Karpas-422 (cell line): ENCODE data around the gene ADGRL2. TPM values are rescaled to one million over a fixed set of nuclear protein-coding genes. Genes with fewer than 3 reads are reported as not detected.

Experiments used
- DNase-seq: peaks from one replicate; pipeline ENCODE4 v3.0.0-alpha.2; 2015
- H2AFZ ChIP-seq: fragments of 200-600 bp; sonication (generic); 2 replicates; pipeline ENCODE4 v1.6.1; 2014; ENCODE audit warnings: antibody characterized with exemption, low read length, mixed read lengths
- H3K27ac ChIP-seq: fragments of 200-600 bp; sonication (generic); 2 replicates; pipeline ENCODE4 v1.5.1; 2014; ENCODE audit warnings: mild to moderate bottlenecking, low read length, moderate library complexity
- H3K27me3 ChIP-seq: fragments of 200-600 bp; sonication (generic); 2 replicates; pipeline ENCODE4 v1.6.1; 2014; ENCODE audit warnings: low read length, mixed read lengths
- H3K36me3 ChIP-seq: fragments of 200-600 bp; sonication (generic); 2 replicates; pipeline ENCODE4 v1.6.1; 2014; ENCODE audit warnings: low read length, mixed read lengths; ENCODE audit not compliant: insufficient read depth
- H3K4me1 ChIP-seq: fragments of 200-600 bp; sonication (generic); 2 replicates; pipeline ENCODE4 v1.6.1; 2014; ENCODE audit warnings: mild to moderate bottlenecking, low read length, mixed read lengths
- H3K4me2 ChIP-seq: fragments of 200-600 bp; sonication (generic); 2 replicates; pipeline ENCODE4 v1.6.1; 2014; ENCODE audit warnings: low read length, low read depth, mild to moderate bottlenecking; ENCODE audit not compliant: poor library complexity, severe bottlenecking
- H3K4me3 ChIP-seq: fragments of 200-600 bp; sonication (generic); 2 replicates; pipeline ENCODE4 v1.5.1; 2014; ENCODE audit warnings: mild to moderate bottlenecking, antibody characterized with exemption, low read length, mixed read lengths
- H3K79me2 ChIP-seq: fragments of 200-600 bp; sonication (generic); 2 replicates; pipeline ENCODE4 v1.6.1; 2014; ENCODE audit warnings: mild to moderate bottlenecking, low read length, mixed read lengths
- H3K9ac ChIP-seq: fragments of 200-600 bp; sonication (generic); 2 replicates; pipeline ENCODE4 v1.6.0; 2014; ENCODE audit warnings: low read length
- H3K9me2 ChIP-seq: fragments of 200-600 bp; sonication (generic), shearing (Covaris generic); replicated peaks from 2 replicates; pipeline ENCODE4 v1.6.0; 2014; ENCODE audit warnings: mild to moderate bottlenecking, low read length, moderate library complexity; ENCODE audit not compliant: insufficient read depth
- H3K9me3 ChIP-seq: fragments of 300-700, 200-600 bp; sonication (generic); 2 replicates; pipeline ENCODE4 v1.6.1; 2014; ENCODE audit warnings: low read length, mixed read lengths
- H4K20me1 ChIP-seq: fragments of 200-600 bp; sonication (generic); 2 replicates; pipeline ENCODE4 v1.6.1; 2014; ENCODE audit warnings: mild to moderate bottlenecking, antibody characterized with exemption, low read length, low read depth; ENCODE audit not compliant: insufficient read depth
- total RNA-seq: library from RNA; depleted of rRNA; stranded (reverse); fragments of >200 nt; shearing (Covaris generic); gene quantifications from 2 replicates; pipeline ENCODE4 v1.2.3, GENCODE V29; 2014; ENCODE audit warnings: low replicate concordance

ADGRL2 gene
- total RNA-seq, 1 experiment from 2014 or later, result not detected

DNA sequence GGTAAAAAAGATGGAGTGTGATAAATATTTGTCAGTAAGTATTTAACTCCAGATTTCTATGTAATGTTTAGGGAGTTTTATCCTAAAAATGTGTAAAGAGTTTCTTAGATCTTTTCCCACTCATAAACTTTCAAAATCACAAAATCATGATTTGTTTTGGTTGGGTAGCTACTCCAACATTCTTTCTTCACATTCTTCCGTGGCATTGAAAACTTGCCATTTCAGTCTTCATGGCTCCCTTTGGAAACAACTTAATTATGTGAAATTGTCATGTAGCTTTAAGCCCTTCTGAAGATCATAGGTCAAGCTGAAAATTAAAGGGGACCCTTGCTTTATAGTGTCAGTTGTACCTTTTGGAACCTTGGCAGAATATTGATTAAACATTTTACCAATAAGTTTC, 73.2 kb downstream of the ADGRL2 start:
- H3K9me3 ChIP-seq, result peaks cover 4% of the 10 kb centered on the region; the same call in 1 of the 2 replicates
- H3K9ac ChIP-seq, result no peak overlapping the region
- H3K4me3 ChIP-seq, result no peak overlapping the region
- H4K20me1 ChIP-seq, result no peaks in the 10 kb centered on the region
- no peak overlapping the region for H2AFZ ChIP-seq
- H3K79me2 ChIP-seq, result no peaks in the 10 kb centered on the region
- H3K4me2 ChIP-seq, result no peak overlapping the region
- H3K27ac ChIP-seq, result no peak overlapping the region
- H3K9me2 ChIP-seq, result no peaks in the 10 kb centered on the region
- DNase-seq, result no peak
- H3K4me1 ChIP-seq, result no peaks in the 10 kb centered on the region
- no peaks in the 10 kb centered on the region for H3K36me3 ChIP-seq
- no peaks in the 10 kb centered on the region for H3K27me3 ChIP-seq

DNA sequence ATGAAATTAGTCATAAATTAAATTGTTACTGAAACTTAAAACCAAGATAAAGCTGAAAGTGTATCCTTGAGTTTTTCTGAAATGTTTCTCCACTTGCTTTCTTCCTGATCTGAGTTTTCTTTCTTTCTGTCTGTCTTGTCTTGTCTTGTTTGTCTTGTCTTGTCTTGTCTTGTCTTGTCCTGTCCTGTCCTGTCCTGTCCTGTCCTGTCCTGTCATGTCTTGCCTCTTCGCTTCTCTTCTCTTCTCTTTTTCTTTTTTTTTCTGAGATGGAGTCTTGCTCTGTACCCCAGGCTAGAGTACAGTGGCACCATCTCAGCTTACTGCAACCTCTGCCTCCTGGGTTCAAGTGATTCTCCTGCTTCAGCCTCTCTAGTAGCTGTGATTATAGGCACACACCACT, 73.7 kb downstream of the ADGRL2 start:
- H2AFZ ChIP-seq, result no peak overlapping the region
- H3K27ac ChIP-seq, result no peak overlapping the region
- H3K79me2 ChIP-seq, result no peaks in the 10 kb centered on the region
- H3K4me1 ChIP-seq, result no peaks in the 10 kb centered on the region
- no peaks in the 10 kb centered on the region for H3K36me3 ChIP-seq
- no peak overlapping the region for H3K9ac ChIP-seq
- DNase-seq, result no peak
- no peaks in the 10 kb centered on the region for H3K27me3 ChIP-seq
- no peak overlapping the region for H3K4me3 ChIP-seq
- no peaks in the 10 kb centered on the region for H4K20me1 ChIP-seq
- H3K9me2 ChIP-seq, result no peaks in the 10 kb centered on the region
- peaks cover 4% of the 10 kb centered on the region; the same call in 1 of the 2 replicates for H3K9me3 ChIP-seq
- no peak overlapping the region for H3K4me2 ChIP-seq

DNA sequence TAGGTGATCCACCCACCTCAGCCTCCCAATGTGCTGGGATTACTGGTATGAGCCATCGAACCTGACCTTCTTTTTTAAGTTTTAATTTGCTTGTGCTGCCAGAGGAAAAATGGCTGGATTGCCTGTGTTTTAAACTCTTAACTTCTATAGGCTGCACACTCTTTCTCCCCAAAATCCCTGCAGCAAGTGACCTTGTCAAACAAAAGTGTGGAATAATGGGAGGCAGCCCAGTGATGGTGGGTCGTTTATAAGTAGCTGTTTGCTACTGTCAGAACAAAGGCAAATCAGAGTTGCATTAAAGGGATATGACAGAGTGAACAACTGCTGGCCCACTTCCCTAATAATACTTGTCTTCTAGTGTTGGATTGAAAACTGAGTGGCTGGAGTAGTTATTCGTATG, 74.2 kb downstream of the ADGRL2 start:
- Histone ChIP-seq H3K4me3 (no peak overlapping the region), H4K20me1 (no peaks in the 10 kb centered on the region), H3K9me2 (no peaks in the 10 kb centered on the region), H3K79me2 (no peaks in the 10 kb centered on the region), H3K36me3 (no peaks in the 10 kb centered on the region), H3K9me3 (peaks cover 4% of the 10 kb centered on the region; the same call in 1 of the 2 replicates), H3K9ac (no peak overlapping the region), H3K4me2 (no peak overlapping the region), H3K27me3 (no peaks in the 10 kb centered on the region), H3K4me1 (no peaks in the 10 kb centered on the region), H3K27ac (no peak overlapping the region), H2AFZ (no peak overlapping the region)
- no peak for DNase-seq

DNA sequence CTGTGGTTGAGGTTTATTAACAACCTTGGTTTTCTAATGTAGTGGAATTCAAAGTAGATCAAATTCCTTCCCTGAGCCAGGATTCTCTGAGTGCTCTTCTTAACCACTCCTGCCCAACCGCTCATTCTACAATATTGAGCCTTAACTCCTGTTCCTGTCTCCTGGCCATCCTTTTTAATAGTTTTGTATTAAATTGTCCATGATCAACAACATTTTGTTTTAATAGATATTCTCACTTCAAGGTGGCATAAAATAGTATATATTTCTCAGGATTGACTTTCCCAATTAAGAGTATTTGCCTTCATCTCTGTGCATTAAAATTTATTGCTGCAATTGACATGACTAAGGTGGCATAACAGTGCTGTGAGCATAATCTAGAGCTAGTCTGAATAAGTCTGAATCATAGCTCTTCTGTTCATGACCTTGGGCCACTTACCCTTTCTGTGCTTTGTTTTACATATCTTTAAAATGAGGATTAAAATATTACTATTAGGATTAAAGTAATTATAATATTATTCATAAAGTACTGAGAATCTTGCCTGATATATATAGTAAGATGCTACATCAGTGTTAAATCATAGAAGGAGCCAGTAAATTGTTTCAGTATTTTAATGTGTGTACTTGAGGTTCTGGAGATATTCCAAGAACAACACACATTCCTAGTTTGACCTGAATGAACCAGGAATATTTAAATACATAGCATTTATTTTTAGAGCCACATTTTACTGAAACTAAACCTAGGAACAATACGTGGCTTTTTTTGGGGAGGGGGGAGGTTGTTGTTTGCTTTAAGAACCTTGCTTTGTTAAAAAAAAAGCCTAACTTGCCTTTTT, 76.4 kb downstream of the ADGRL2 start:
- no peak for DNase-seq
- Histone ChIP-seq H3K4me1 (no peaks in the 10 kb centered on the region), H2AFZ (no peak overlapping the region), H3K27ac (no peak overlapping the region), H3K4me2 (no peak overlapping the region), H3K9me3 (peaks cover 4% of the 10 kb centered on the region; the same call in 1 of the 2 replicates), H3K9me2 (no peaks in the 10 kb centered on the region), H4K20me1 (no peaks in the 10 kb centered on the region), H3K36me3 (no peaks in the 10 kb centered on the region), H3K79me2 (no peaks in the 10 kb centered on the region), H3K9ac (no peak overlapping the region), H3K4me3 (no peak overlapping the region), H3K27me3 (no peaks in the 10 kb centered on the region)

DNA sequence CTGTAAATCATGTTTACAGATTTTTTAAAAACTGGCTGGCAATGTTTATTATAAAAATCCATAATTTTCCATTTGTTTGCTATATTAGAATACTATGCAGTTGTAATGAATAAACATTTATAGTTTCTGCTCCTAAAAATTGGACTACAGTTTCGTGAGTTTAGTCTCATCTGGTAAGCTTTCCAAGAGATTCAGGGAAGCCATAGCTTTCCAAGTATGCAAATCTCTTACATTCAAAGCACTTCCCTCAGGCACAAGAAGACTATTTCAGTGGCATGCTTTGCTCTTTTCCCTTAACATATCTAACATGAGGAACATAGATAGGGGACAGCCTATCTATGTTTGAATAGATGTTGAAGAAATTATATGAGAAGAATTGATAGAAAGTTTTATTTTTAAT, 77.2 kb downstream of the ADGRL2 start:
- H2AFZ ChIP-seq, result no peak overlapping the region
- no peak overlapping the region for H3K4me3 ChIP-seq
- no peak overlapping the region for H3K27ac ChIP-seq
- no peak overlapping the region for H3K4me2 ChIP-seq
- H3K9me3 ChIP-seq, result peaks cover 4% of the 10 kb centered on the region; the same call in 1 of the 2 replicates
- no peaks in the 10 kb centered on the region for H3K27me3 ChIP-seq
- no peaks in the 10 kb centered on the region for H3K4me1 ChIP-seq
- DNase-seq, result no peak
- no peaks in the 10 kb centered on the region for H3K79me2 ChIP-seq
- H3K36me3 ChIP-seq, result no peaks in the 10 kb centered on the region
- no peaks in the 10 kb centered on the region for H4K20me1 ChIP-seq
- no peaks in the 10 kb centered on the region for H3K9me2 ChIP-seq
- no peak overlapping the region for H3K9ac ChIP-seq

DNA sequence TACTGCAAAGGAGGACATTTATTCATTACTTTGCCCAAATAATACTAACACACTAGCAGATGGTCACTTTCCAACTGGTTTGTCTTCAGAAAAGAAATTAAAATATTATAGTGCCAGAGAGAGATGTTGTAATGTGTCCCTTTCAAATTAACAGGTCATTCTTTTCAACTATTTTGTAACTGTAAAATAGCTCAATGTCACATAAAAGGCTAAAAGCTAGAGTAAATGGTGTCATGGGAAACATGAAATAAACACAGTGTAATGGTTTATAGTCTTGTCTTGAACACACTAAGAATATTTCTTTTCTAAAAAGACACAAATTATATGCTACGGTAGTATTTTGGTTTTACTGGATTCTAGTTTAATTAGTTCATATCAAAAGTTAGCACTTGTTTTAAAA, 77.8 kb downstream of the ADGRL2 start:
- DNase-seq, result no peak
- no peak overlapping the region for H3K27ac ChIP-seq
- H3K4me2 ChIP-seq, result no peak overlapping the region
- H2AFZ ChIP-seq, result no peak overlapping the region
- H3K4me3 ChIP-seq, result no peak overlapping the region
- no peaks in the 10 kb centered on the region for H3K79me2 ChIP-seq
- H3K36me3 ChIP-seq, result no peaks in the 10 kb centered on the region
- no peak overlapping the region for H3K9ac ChIP-seq
- no peaks in the 10 kb centered on the region for H3K9me2 ChIP-seq
- H3K4me1 ChIP-seq, result no peaks in the 10 kb centered on the region
- H3K9me3 ChIP-seq, result peaks cover 4% of the 10 kb centered on the region; the same call in 1 of the 2 replicates
- no peaks in the 10 kb centered on the region for H4K20me1 ChIP-seq
- no peaks in the 10 kb centered on the region for H3K27me3 ChIP-seq

DNA sequence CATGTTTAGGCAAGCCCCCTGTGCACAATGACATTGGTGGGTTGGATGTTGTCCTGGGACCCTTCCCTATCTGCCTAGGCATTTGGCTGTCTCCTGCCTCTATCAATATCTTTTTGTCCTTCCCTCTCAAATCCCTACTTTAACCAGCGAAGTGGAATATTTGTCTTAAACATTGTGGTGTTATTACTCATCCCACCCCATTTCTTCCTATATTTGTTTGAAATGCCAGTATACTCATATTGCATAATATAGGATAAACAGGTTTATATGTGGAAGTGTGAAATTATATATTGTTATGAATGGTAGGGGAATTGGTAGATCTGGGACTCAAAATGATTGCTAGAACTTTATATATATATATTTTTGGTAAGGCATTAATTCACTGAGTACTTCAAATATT, 80.0 kb downstream of the ADGRL2 start:
- no peak overlapping the region for H3K4me2 ChIP-seq
- H2AFZ ChIP-seq, result no peak overlapping the region
- H3K4me3 ChIP-seq, result no peak overlapping the region
- no peaks in the 10 kb centered on the region for H3K9me2 ChIP-seq
- peaks cover 4% of the 10 kb centered on the region; the same call in 1 of the 2 replicates for H3K9me3 ChIP-seq
- H3K27me3 ChIP-seq, result no peaks in the 10 kb centered on the region
- H4K20me1 ChIP-seq, result no peaks in the 10 kb centered on the region
- no peak overlapping the region for H3K27ac ChIP-seq
- DNase-seq, result no peak
- H3K36me3 ChIP-seq, result no peaks in the 10 kb centered on the region
- H3K4me1 ChIP-seq, result no peaks in the 10 kb centered on the region
- no peaks in the 10 kb centered on the region for H3K79me2 ChIP-seq
- no peak overlapping the region for H3K9ac ChIP-seq

DNA sequence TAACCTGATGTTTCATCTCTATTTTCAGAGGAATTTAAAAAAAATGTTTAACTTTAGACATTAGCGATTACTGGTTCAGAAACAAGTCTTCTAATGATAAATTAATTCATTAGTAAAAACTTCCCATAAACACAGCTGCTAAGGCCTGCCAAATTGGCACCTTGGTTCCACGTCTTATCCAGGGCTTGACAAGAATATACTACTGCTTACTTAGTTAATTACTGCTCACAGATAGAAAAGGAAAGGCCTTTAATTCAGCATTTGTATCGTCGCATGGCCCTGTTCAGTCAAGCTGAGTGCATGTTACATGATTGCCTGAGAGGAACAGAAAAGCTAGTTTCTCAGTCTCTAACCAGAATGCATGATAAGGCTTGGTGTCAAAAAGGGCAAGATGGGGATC, 84.6 kb downstream of the ADGRL2 start:
- Histone ChIP-seq H3K27me3 (no peaks in the 10 kb centered on the region), H3K4me2 (no peak overlapping the region), H3K9me2 (no peaks in the 10 kb centered on the region), H3K9ac (no peak overlapping the region), H2AFZ (no peak overlapping the region), H3K4me1 (no peaks in the 10 kb centered on the region), H3K79me2 (no peaks in the 10 kb centered on the region), H3K4me3 (no peak overlapping the region), H3K9me3 (peaks cover 4% of the 10 kb centered on the region; the same call in 1 of the 2 replicates), H3K36me3 (no peaks in the 10 kb centered on the region), H3K27ac (no peak overlapping the region), H4K20me1 (no peaks in the 10 kb centered on the region)
- no peak for DNase-seq
